Activated CD4-positive, alpha-beta memory T cell treated with anti-CD3 and anti-CD28 coated beads, Interleukin-2, amount 10 ng/mL, durations not matched to agents 7 days and 5 days (primary cell): ENCODE results near the gene CTCFL. TPM values are rescaled to one million over a fixed set of nuclear protein-coding genes. Genes with fewer than 3 reads are reported as not detected.

Source experiments
- CTCF ChIA-PET: fragments of 350-600 bp; sonication (Branson Sonifier 250); formaldehyde crosslinking; loops from one replicate; lab custom pipeline; 2021; ENCODE audit warnings: antibody characterized with exemption, inconsistent platforms; lab: Charles Lee
- POLR2A ChIA-PET: fragments of 350-600 bp; sonication (Branson Sonifier 250); formaldehyde crosslinking; loops from one replicate; lab custom pipeline; 2021; ENCODE audit warnings: antibody characterized with exemption; lab: Charles Lee
- DNase-seq: peaks from one replicate; pipeline ENCODE4 v3.0.0-alpha.2; 2020
- H3K27ac Mint-ChIP-seq: one replicate; pipeline ENCODE4 v1.8.0; 2021; ENCODE audit warnings: mild to moderate bottlenecking, mixed read lengths
- H3K27me3 Mint-ChIP-seq: one replicate; pipeline ENCODE4 v1.8.0; 2021; ENCODE audit warnings: mixed read lengths
- H3K36me3 Mint-ChIP-seq: one replicate; pipeline ENCODE4 v1.8.0; 2021; ENCODE audit warnings: low read depth, mixed read lengths
- H3K4me1 Mint-ChIP-seq: one replicate; pipeline ENCODE4 v1.8.0; 2021; ENCODE audit warnings: mixed read lengths
- H3K4me3 Mint-ChIP-seq: one replicate; pipeline ENCODE4 v1.8.0; 2021; ENCODE audit warnings: mild to moderate bottlenecking, mixed read lengths
- H3K9me3 Mint-ChIP-seq: one replicate; pipeline ENCODE4 v1.8.0; 2021; ENCODE audit warnings: mixed read lengths
- total RNA-seq, 2 experiments: library from RNA; stranded (reverse); gene quantifications; one replicate each; pipeline ENCODE4 v1.2.3, GENCODE V29; 2021

CTCFL gene
- total RNA-seq, 2 experiments from 2014 or later: not detected

DNA sequence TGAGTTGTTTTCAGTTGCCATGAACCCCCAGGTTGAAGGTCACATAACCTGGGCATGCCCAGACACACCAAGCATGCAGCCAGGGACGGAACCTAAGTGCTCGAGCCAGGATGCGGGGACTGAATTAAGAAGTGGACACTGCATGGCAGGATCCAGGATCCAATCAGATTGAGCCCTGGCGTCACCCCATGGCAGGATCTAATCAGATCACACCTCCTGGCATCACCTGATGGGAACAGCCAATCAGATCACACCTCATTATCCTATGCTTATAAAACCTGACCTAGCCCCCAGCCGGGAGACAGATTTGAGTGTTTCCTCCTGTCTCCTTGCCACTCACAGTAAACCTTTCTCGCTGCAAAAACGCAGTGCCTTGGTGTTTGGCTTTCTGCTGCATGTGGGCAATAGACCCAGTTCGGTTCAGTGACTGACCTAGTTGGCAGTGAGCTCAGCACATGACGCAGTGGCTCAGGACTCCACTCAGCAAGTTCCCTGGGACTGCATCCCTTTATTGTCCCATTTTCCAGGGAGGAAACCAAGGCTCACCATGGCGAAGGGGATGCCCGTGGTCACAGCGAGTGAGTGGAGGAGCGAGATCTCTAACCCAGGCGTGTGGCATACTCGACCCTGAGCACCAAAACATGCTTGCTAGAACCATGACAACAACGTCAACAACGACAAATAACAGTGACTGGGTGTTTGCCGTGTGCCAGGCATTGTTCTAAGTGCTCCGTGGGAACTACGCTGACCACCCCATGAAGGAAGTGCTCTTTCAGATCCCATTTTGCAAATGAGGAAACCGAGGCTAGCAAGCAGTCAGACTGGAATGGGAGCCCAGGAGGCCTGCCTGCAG, 67.5 kb downstream of the CTCFL start:
- H3K4me1 Mint-ChIP-seq: peaks cover 3% of the 10 kb centered on the region
- no peaks in the 10 kb centered on the region for H3K9me3 Mint-ChIP-seq
- ChIA-PET POLR2A (no interaction called here), CTCF (interaction anchor here (0.9 kb wide), 1 partner anchor 59 kb away, joined by 3 read pairs; no protein-coding TSS in a partner anchor)
- no peak overlapping the region for H3K4me3 Mint-ChIP-seq
- DNase-seq: no peak
- H3K36me3 Mint-ChIP-seq: no peaks in the 10 kb centered on the region
- no peak overlapping the region for H3K27ac Mint-ChIP-seq
- peaks cover 3% of the 10 kb centered on the region for H3K27me3 Mint-ChIP-seq

DNA sequence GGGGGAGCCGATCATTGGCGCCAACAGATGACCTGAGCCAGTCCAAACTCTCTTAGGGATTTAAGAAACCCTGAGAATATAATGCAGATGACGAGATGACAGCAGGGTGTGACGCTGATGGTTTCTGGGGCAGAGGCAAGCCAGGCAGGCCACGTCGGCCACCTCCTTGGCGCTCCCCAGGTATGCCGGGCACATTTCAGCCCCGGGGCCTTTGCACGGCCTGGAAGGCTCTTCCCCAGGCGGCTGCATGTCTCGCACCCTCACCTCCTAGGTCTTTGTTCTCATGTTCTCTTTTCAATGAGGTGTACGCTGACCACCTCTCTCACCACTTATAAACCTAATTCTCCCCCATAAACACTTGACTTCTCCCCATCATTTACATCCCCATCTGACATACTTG, 68.8 kb downstream of the CTCFL start:
- CTCF ChIA-PET: no interaction called here
- POLR2A ChIA-PET: no interaction called here
- H3K27ac Mint-ChIP-seq: no peak overlapping the region
- no peak for DNase-seq
- H3K9me3 Mint-ChIP-seq: no peaks in the 10 kb centered on the region
- H3K36me3 Mint-ChIP-seq: no peaks in the 10 kb centered on the region
- H3K27me3 Mint-ChIP-seq: peaks cover 3% of the 10 kb centered on the region
- H3K4me1 Mint-ChIP-seq: peaks cover 16% of the 10 kb centered on the region
- no peak overlapping the region for H3K4me3 Mint-ChIP-seq

DNA sequence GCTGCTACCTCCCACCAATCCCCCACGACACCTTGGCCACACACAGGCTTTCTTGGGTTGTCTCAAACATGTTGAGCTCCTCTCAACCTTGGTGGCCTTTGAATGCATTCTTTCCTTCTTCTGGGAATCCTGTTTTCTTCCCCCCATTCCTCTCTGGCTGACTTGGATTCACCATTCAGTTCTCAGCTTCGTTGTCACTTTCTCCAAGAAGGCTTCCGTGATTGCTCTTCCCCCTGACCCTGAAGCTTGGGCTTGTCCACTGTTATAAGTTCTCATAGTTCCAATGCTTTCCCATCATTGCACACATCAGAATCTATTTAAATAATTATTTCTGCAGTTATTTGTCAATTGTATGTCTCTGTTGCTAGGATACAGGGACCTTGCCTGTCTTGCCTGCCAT, 69.6 kb downstream of the CTCFL start:
- CTCF ChIA-PET: interaction anchor here (0.6 kb wide), 2 partner anchors 40 to 57 kb away, joined by 3 read pairs; no protein-coding TSS in a partner anchor

DNA sequence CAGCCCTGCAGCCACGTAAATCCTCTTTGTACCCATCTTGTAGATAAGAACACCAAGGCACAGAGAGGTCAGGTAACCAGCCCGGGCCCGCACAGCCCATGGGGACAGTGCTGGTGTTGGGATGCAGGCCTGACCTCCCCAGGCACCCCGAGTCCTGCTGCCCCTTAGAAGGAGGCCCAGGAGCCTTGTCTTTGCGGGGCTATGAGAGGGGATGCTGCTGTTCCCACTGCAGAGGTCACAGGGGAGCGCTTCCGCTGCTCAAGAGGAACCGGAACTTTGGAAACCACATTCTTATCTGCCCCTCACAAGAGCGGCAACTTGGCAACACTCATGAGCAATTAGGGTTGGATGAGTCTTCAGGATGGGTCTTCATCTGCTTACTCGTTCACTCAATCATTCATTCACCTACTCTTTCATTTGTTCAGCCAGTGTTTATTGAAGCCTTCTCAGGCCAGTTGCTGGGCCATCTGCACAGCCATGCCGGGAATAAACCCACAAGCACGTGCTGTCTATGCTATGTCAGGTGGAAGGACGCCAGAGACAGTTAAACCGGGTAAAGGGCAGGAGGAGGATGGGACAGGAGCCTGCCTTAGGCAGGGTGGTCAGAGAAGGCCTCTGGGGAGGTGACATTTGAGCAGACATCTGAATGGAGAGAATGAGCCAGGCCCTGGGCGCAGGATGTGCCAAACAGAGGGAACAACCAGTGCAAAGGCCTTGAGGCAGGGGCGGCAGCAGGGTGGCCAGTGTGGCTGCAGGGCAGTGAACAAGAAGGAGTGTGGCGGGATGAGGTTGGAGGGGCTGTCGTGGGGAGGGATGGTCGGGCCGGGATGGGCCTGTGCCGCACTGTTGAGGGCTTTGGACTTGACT, 72.9 kb downstream of the CTCFL start:
- DNase-seq: peak; percentile 42
- POLR2A ChIA-PET: interaction anchor here (1.4 kb wide), 1 partner anchor 46 kb away, joined by 3 read pairs; no protein-coding TSS in a partner anchor
- Mint-ChIP-seq H3K4me1 (peaks cover 28% of the 10 kb centered on the region), H3K27ac (peak overlapping the region; percentile 60), H3K27me3 (peaks cover 15% of the 10 kb centered on the region), H3K36me3 (no peaks in the 10 kb centered on the region), H3K9me3 (no peaks in the 10 kb centered on the region), H3K4me3 (no peak overlapping the region)
- CTCF ChIA-PET: interaction anchor here (0.8 kb wide), 1 partner anchor 66 kb away, joined by 3 read pairs; no protein-coding TSS in a partner anchor

More for the DNA sequence above, 69.6 kb downstream of the CTCFL start:
- H3K27ac Mint-ChIP-seq: no peak overlapping the region
- H3K27me3 Mint-ChIP-seq: peaks cover 5% of the 10 kb centered on the region
- H3K4me1 Mint-ChIP-seq: peaks cover 22% of the 10 kb centered on the region
- POLR2A ChIA-PET: no interaction called here
- H3K9me3 Mint-ChIP-seq: no peaks in the 10 kb centered on the region
- no peaks in the 10 kb centered on the region for H3K36me3 Mint-ChIP-seq
- DNase-seq: no peak
- no peak overlapping the region for H3K4me3 Mint-ChIP-seq

DNA sequence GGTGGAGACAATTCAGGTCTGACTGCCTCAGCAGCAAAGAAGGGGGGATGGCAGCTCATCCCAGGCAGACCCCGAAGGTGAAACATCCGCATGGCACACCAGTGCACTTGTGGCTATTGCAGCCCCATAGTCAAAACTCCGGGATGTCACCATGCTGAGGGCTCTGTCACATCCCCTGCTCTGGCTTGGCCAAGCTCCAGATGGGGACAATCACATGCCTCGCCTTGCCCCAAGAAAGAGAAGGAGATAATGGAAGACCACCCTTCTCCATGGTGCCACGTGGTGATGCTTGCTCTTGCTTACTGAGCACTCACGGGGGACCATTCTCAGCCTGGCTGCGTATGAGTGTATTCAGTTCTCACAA, 73.5 kb downstream of the CTCFL start:
- POLR2A ChIA-PET: interaction anchor here (1.4 kb wide), 1 partner anchor 46 kb away, joined by 3 read pairs; no protein-coding TSS in a partner anchor
- Mint-ChIP-seq H3K9me3 (no peaks in the 10 kb centered on the region), H3K4me1 (peaks cover 28% of the 10 kb centered on the region), H3K27me3 (peaks cover 17% of the 10 kb centered on the region), H3K36me3 (no peaks in the 10 kb centered on the region), H3K4me3 (no peak overlapping the region), H3K27ac (no peak overlapping the region)
- no peak for DNase-seq
- CTCF ChIA-PET: interaction anchor here (0.8 kb wide), 1 partner anchor 65 kb away, joined by 3 read pairs; no protein-coding TSS in a partner anchor

DNA sequence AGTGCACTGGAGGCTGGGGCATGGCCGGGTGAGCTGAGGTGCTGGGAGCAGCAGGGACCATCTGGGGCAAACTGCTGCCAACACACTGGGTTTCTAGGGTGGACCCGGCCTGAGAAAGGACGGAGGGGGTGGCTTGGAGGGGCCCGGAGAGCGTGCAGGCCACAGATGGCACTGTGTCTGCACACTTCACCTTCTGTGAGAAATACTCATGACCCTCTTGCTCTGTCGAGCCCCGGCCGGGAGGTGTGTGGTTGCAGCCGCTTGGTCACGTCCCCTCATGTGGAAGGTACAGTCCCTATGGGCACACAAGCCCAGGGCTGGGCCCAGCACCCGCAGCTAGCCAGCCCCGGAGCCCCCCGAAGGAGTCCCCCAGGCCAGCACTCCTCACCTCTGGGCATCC, 74.0 kb downstream of the CTCFL start:
- ChIA-PET POLR2A (interaction anchor here (1.1 to 1.4 kb wide), 2 partner anchors 45 to 52 kb away, joined by 3 read pairs; no protein-coding TSS in a partner anchor), CTCF (interaction anchor here (0.8 kb wide), 1 partner anchor 65 kb away, joined by 3 read pairs; no protein-coding TSS in a partner anchor)
- no peaks in the 10 kb centered on the region for H3K9me3 Mint-ChIP-seq
- H3K36me3 Mint-ChIP-seq: no peaks in the 10 kb centered on the region
- H3K4me1 Mint-ChIP-seq: peaks cover 28% of the 10 kb centered on the region
- no peak overlapping the region for H3K4me3 Mint-ChIP-seq
- no peak for DNase-seq
- peaks cover 21% of the 10 kb centered on the region for H3K27me3 Mint-ChIP-seq
- H3K27ac Mint-ChIP-seq: no peak overlapping the region

DNA sequence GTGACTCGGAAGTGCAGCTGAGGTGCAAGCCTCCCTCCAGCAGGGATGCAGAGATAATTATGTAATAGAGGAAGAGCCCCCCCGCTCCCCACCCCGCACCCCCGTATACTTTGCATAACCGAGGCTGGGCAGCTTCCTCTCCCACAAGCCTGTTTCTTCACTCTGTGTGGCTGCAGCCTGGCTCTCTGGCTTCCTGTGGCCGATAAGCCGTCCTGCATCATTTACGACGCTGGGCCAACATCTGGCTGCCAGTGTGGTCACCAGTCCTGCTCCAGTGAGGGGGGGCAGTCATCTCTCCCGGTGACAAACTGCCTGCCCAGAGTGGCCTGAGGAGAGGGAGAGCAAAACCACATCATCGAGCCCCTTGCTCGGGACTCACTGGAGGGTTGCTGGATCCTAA, 74.5 kb downstream of the CTCFL start:
- H3K4me1 Mint-ChIP-seq: peaks cover 28% of the 10 kb centered on the region
- H3K27me3 Mint-ChIP-seq: peaks cover 26% of the 10 kb centered on the region
- POLR2A ChIA-PET: interaction anchor here (1.1 to 1.4 kb wide), 3 partner anchors 45 to 58 kb away, joined by 3 read pairs; no protein-coding TSS in a partner anchor

DNA sequence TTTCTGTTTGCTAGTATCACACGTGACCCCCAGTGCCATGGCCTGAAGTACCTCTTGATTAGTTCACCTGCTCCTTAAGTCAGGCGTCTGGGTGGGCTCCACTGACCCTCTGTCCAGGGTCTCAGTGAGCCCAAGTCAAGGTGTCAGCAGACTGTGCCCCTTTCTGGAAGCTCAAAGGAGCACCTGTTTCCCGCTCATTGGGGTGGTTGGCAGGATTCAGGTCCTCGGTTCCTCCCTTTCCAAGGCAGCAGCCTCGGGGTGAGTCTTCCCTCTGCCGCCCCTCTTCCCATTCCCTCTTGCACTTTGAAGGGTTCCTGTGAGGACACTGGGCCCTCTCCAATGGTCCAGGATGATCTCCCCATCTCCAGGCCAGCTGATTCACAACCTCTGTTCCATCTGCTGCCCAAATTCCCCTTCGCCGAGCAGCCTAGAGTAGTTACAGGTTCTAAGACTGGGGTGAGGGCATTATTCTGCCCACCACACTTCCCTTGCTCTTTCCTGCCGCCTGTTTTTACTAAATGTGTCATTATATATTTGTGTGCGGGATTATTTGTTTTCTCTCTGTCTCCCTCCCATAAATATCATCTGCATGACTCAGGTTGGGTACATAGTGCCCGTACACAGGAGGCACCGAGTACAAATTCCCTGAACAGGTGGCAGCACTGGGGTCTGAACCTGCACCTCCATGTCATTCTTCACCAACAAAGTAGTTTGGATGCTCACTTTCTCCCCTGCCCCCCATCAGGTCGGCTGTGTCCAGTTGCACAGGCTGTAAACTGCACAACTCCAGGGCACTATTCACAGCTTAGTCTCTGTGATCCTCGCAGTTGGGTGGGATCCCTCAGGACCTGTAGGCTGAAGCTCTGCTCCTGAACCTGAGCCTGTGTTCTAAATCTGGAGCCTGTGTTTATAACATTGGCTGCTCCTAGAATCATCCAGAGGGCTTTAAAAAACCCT, 75.3 kb downstream of the CTCFL start:
- no peak for DNase-seq
- CTCF ChIA-PET: no interaction called here
- H3K4me3 Mint-ChIP-seq: no peak overlapping the region
- H3K9me3 Mint-ChIP-seq: no peaks in the 10 kb centered on the region
- H3K36me3 Mint-ChIP-seq: no peaks in the 10 kb centered on the region
- peaks cover 28% of the 10 kb centered on the region for H3K4me1 Mint-ChIP-seq
- H3K27me3 Mint-ChIP-seq: peaks cover 30% of the 10 kb centered on the region
- POLR2A ChIA-PET: interaction anchor here (1.1 kb wide), 2 partner anchors 51 to 57 kb away, joined by 3 read pairs; no protein-coding TSS in a partner anchor
- H3K27ac Mint-ChIP-seq: no peak overlapping the region

More for the DNA sequence above, 74.5 kb downstream of the CTCFL start:
- Mint-ChIP-seq H3K36me3 (no peaks in the 10 kb centered on the region), H3K27ac (no peak overlapping the region), H3K9me3 (no peaks in the 10 kb centered on the region), H3K4me3 (no peak overlapping the region)
- CTCF ChIA-PET: no interaction called here
- no peak for DNase-seq

DNA sequence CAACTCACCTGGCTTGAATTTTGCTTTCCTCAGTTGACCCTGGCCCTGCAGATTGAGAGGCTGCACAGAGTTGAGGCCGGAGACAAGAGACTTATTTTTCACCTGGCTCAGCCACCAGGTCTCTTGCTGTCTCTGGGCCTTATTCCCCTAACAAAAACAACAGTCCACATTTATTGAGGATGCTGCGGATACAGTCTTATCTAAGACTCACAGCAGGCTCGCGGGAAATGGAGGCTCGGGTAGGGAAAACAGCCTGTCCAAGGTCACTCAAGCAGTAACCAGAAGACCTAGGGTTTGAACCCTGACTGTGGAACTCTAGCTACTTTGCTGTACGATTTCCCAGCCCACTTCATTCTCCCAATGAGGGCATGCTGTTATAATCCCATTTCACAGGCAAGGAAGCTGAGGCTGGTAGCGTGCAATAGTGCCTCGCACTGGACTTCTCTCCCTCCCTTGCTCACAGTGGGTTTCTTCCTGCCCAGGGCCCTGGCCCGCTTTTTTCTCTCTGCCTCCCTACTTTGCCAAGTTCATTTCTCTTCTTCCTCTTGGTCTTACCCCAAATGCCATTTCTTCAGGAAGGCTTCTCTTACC, 76.1 kb downstream of the CTCFL start:
- DNase-seq: no peak
- H3K36me3 Mint-ChIP-seq: no peaks in the 10 kb centered on the region
- CTCF ChIA-PET: no interaction called here
- H3K4me1 Mint-ChIP-seq: peaks cover 28% of the 10 kb centered on the region
- POLR2A ChIA-PET: no interaction called here
- peaks cover 28% of the 10 kb centered on the region for H3K27me3 Mint-ChIP-seq
- no peak overlapping the region for H3K27ac Mint-ChIP-seq
- H3K9me3 Mint-ChIP-seq: no peaks in the 10 kb centered on the region
- no peak overlapping the region for H3K4me3 Mint-ChIP-seq
